ENCODE measurements around the gene RABL3.
"Not testable (repeated sequence)": the region's sequence is repeated elsewhere in the genome, so short reads cannot be mapped to it uniquely, and the experiment has no call there.

Gene RABL3

DNA sequence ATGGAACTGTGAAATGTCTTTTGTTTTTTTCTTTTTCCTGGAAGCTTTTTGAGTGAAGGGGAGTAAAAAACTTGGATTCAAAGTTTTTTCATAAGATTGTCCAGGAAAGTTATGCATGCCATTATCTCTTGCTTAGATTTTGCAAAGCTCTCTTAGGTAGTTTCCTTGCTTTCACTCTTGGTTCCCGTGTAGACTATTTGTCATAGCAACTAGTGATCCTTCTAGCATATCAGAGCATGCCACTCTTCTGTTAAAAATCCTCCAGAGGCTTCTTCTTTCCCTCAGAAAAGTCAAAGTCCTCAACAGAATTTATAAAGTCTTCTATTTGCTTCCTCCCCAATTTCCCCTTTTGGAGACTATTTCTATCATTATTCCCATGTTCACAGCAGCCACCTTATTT, 21.3 kb upstream of the RABL3 start:
- TF ChIP-seq, protein P1, sequence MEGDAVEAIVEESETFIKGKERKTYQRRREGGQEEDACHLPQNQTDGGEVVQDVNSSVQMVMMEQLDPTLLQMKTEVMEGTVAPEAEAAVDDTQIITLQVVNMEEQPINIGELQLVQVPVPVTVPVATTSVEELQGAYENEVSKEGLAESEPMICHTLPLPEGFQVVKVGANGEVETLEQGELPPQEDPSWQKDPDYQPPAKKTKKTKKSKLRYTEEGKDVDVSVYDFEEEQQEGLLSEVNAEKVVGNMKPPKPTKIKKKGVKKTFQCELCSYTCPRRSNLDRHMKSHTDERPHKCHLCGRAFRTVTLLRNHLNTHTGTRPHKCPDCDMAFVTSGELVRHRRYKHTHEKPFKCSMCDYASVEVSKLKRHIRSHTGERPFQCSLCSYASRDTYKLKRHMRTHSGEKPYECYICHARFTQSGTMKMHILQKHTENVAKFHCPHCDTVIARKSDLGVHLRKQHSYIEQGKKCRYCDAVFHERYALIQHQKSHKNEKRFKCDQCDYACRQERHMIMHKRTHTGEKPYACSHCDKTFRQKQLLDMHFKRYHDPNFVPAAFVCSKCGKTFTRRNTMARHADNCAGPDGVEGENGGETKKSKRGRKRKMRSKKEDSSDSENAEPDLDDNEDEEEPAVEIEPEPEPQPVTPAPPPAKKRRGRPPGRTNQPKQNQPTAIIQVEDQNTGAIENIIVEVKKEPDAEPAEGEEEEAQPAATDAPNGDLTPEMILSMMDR (conservative IDR thresholded peaks at IDR 0.05), result no peak
- H3K27ac ChIP-seq, result no peak overlapping the region

DNA sequence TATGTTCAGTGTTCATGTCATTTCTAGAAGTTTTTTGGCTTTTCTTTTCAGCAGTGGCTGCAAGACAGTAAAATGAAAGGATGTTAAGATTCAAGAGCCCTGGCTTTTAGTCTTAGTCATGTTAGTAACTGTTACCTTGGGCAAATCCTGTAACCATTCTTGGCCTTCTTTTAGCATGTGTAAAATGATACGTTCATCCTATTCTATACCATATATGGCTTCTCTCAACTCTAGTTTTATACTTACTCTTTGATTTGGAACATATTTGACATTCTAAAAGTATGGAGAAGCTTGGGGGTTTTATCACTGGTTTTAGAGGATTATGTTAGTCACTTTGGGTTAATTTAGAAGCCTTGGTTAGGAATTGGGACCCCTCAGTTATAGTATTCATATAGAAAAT, 20.3 kb upstream of the RABL3 start:
- TF ChIP-seq, protein P1 (conservative IDR thresholded peaks at IDR 0.05), result no peak
- no peak overlapping the region for H3K27ac ChIP-seq

DNA sequence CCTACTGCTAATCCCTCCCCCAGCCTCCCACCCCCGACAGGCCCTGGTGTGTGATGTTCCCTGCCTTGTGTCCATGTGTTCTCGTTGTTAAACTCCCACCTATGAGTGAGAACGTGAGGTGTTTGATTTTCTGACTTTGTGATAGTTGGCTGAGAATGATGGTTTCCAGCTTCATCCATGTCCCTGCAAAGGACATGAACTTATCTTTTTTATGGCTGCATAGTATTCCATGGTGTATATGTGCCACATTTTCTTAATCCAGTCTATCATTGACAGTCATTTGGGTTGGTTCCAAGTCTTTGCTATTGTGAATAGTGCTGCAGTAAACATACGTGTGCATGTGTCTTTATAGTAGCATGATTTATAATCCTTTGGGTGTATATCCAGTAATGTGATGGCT, 16.2 kb upstream of the RABL3 start:
- not testable (repeated sequence) for H3K27ac ChIP-seq

DNA sequence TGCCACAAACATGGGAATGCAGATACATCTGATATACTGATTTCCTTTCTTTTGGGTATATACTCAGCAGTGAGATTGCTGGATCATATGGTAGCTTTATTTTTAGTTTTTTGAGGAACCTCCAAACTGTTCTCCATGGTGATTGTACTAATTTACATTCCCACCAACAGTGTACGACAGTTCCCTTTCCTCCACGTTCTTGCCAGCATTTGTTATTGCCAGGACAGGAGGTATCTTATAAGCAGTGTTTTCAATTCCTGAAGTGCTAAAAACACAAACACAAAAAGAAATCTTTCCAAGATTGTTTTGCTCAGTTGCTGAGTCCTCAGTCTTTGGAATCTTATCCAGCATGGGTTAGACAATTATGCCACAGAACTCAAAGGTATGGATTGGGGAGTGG, 13.7 kb upstream of the RABL3 start:
- no peak overlapping the region for H3K27ac ChIP-seq
- TF ChIP-seq, protein P1 (conservative IDR thresholded peaks at IDR 0.05), result no peak

DNA sequence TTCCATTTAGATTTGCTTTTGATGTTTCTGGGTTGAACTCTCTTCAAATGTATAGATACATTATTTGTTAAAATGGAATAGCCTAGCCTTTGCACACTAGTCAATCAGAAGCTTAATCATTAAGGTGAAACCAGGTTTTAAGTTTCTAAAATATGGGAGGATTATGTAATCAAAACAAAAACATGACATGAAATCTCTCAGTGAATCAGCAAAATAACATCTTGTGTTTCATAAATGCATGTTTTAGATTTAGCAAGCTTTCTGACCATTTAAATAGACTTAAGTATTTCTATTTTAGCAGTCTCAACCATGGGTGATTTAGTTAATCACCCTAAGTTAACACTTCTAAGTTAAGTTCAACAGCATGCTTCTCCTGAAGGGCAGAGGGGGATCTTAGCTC, 11.5 kb upstream of the RABL3 start:
- TF ChIP-seq, protein P1 (conservative IDR thresholded peaks at IDR 0.05), result no peak

DNA sequence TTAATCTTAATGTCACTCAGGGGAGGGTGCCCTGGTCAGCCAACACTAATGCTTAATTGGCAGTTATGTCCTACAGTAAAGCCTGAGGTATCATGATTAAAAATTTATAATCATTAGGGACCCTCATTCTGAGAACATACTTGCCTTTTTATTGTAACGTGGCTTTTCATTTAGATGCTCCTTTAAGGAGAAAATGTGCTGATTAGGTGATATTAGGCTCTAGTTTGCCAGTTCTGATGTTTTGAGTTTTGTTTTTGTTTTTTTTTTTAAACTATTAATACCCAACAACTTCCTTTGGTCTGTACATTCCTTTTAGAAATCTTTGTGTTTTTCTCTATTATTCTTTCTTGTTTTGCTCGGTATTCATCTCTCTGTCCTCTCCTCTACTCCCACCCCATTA, 10.5 kb upstream of the RABL3 start:
- TF ChIP-seq, protein P1 (conservative IDR thresholded peaks at IDR 0.05), result no peak
- H3K27ac ChIP-seq, result no peak overlapping the region

More for the DNA sequence above, 11.5 kb upstream of the RABL3 start:
- H3K27ac ChIP-seq, result no peak overlapping the region

DNA sequence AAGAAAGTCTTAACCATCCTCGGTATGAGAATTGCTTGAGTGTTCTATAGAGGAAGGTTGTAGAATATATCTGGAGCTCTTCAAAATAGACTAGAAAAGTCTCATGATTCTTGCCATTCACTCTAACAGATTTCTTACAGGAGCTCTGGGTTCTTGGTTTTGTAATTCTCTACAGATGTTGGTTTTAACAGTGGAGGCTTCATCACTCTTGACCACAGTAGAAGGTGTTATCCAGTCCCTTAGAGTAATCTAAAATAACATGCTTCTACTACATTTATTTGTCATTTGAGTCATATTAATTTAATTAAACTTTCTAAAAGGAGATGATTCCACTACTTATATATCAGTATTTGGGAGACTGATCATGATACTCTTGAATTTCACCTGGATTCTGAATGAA, 9.9 kb upstream of the RABL3 start:
- no peak overlapping the region for H3K27ac ChIP-seq
- TF ChIP-seq, protein P1 (conservative IDR thresholded peaks at IDR 0.05), result no peak

DNA sequence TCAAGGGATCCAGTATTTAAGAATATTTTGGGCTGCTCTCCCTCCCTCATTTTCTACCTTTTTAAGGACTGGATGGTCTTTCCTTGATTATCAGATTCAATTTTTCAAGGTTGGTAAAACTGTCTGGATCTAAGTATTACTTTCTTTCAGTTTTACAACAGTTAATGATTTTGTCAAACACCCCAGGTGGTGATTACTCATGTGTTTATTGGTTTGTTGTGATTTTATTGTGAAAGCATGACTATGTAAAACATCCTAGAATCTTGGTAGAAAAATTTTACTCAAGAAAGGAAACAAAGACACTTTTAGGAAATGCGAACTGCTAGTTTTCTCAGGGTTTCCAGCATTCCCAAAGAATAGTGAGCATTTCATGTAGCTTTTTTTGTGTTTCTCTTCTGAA, 7.5 kb upstream of the RABL3 start:
- no peak overlapping the region for H3K27ac ChIP-seq
- TF ChIP-seq, protein P1 (conservative IDR thresholded peaks at IDR 0.05), result no peak
